Neural crest cell (in vitro differentiated cells): Measurements from ENCODE around the gene PTCD1. TPM values are rescaled to one million over a fixed set of nuclear protein-coding genes. Genes with fewer than 3 reads are reported as not detected.

Experiments used
- DNase-seq: peaks from one replicate; pipeline ENCODE4 v3.0.0; 2021; ENCODE audit warnings: low read depth, mixed read lengths, low spot score
- H3K27ac Mint-ChIP-seq: one replicate; pipeline ENCODE4 v1.8.0; 2021; ENCODE audit warnings: mild to moderate bottlenecking, mixed read lengths; ENCODE audit not compliant: unreplicated experiment
- H3K27me3 Mint-ChIP-seq: 2 replicates; pipeline ENCODE4 v1.8.0; 2021; ENCODE audit warnings: low read depth, mild to moderate bottlenecking, mixed read lengths
- H3K36me3 Mint-ChIP-seq: 2 replicates; pipeline ENCODE4 v1.8.0; 2021; ENCODE audit warnings: low read depth, mild to moderate bottlenecking, mixed read lengths
- H3K4me1 Mint-ChIP-seq: 2 replicates; pipeline ENCODE4 v1.8.0; 2021; ENCODE audit warnings: mixed read lengths
- H3K4me3 Mint-ChIP-seq: one replicate; pipeline ENCODE4 v1.8.0; 2021; ENCODE audit warnings: mild to moderate bottlenecking, mixed read lengths
- H3K9me3 Mint-ChIP-seq: 2 replicates; pipeline ENCODE4 v1.8.0; 2021; ENCODE audit warnings: mixed read lengths
- CTCF ChIP-seq: fragments of 200-600 bp; sonication (generic); conservative IDR thresholded peaks from 2 replicates; pipeline ENCODE4 v1.5.0; 2021; ENCODE audit warnings: antibody characterized with exemption, mild to moderate bottlenecking
- total RNA-seq: library from RNA; stranded (reverse); gene quantifications from 2 replicates; pipeline ENCODE4 v1.2.1, GENCODE V29; 2021

Gene PTCD1
- total RNA-seq, 1 donor from 2014 or later = 11.1 TPM

DNA sequence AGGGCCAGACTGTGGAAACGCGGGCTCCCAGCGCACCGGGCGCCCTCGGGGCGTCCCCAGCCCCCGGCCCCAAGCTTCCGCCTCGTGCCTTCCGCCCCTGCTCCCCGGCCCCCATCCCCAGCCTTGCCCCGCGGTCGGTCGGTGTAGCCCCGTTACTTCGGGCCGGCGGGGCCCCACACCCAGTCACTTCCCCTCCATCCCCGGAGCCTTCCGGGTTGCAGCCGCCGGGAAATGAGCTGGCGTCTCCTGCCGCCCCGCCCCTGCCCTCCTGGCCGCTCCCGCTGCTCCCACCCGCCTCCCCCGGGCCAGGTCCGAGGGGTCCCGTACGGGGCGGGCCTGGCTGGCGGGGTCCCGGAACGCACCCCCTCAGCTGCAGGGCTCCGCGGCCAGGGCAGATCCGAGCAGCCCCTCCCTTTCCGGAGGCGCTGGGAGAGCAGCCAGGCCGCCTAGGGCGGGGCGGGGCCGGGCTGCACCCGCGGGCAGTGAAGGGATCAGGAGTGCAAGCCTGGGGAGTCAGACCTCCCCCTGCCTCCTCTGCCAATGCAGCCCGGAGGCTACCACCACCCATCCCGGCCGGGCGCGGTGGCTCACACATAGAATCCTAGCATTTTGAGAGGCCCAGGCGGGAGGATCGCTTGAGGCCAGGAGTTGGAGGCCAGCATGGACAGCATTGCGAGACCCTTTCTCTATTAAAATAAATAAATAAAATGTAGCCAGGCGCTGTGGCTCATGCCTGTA is 63.4 kb downstream of the PTCD1 start:
- Mint-ChIP-seq H3K9me3 (no peaks in the 10 kb centered on the region), H3K36me3 (no peaks in the 10 kb centered on the region), H3K4me1 (peaks cover 24% of the 10 kb centered on the region), H3K27ac (no peak overlapping the region), H3K4me3 (peak overlapping the region; percentile 31), H3K27me3 (peaks cover 5% of the 10 kb centered on the region)
- DNase-seq = peak; percentile 30
- no peak for TF ChIP-seq CTCF

DNA sequence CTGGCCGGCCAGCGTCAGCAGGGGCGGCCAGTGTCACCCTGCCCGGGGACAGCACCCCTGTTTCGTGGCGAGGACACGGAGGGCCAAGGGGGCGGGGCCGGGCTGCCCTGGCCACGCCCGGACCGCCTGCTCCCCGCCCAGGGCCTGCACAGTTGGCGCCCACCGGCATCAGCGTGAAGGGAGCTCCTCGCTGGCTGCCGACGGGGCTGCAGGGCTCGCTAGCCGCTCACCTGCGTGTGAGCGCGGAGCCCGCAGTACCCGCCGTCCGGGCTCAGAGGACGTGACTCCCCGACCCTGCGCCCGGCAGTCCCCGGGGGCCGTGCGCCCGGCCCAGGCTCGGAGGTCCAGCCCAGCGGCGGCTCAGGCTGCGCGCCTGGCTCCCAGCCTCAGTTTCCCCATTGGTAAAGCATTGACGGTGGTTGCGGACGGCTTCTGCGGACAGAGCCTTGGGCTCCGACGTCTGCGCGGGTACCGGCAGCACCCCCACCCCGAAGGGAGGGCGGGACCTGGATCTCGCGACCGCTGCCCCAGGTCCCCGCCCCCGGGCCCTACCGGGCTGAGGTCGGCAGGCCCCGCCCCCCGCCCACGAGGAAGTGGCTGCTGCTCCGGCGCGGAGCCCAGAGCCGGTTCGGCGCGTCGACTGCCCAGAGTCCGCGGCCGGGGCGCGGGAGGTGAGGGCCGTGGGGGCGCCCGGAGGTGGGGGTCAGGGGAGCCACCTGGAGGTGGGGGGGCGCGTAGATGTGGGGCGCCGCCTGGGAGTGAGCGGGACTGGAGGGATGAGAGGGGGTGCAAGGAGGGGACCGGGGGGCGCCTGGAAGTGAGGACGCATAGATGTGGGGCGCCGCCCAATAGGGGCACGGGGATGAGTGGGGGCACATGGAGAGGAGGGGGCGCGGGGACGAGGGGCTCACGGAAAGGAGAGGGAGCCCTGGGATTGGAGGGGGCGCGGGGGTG is 64.2 kb downstream of the PTCD1 start, which contains the start of gene ARPC1B:
Gene ARPC1B (plus strand): TSS at position 620 of the 954 bp plus-strand sequence. CDS start 10,985 bp downstream, outside the sequence.
- no peak within 1 kb of the TSS for H3K27ac Mint-ChIP-seq
- H3K36me3 Mint-ChIP-seq = no peaks in the 10 kb centered on the region
- no peak for TF ChIP-seq CTCF
- peak within 1 kb of the TSS; percentile 89 for H3K4me3 Mint-ChIP-seq
- peaks cover 5% of the 10 kb centered on the region for H3K27me3 Mint-ChIP-seq
- peak; percentile 36 for DNase-seq
- no peaks in the 10 kb centered on the region for H3K9me3 Mint-ChIP-seq
- peaks cover 18% of the 10 kb centered on the region for H3K4me1 Mint-ChIP-seq

- H3K27ac Mint-ChIP-seq = no peak overlapping the region
- H3K9me3 Mint-ChIP-seq = no peaks in the 10 kb centered on the region
- H3K36me3 Mint-ChIP-seq = peaks cover 4% of the 10 kb centered on the region
- no peak for DNase-seq
- peak overlapping the region; percentile 89 for H3K4me3 Mint-ChIP-seq
- TF ChIP-seq CTCF = no peak
- peaks cover 5% of the 10 kb centered on the region for H3K27me3 Mint-ChIP-seq
- H3K4me1 Mint-ChIP-seq = peaks cover 13% of the 10 kb centered on the region
These were observed 65.2 kb downstream of the PTCD1 start for GRCh38 chr7:99373091-99374066.

- peaks cover 13% of the 10 kb centered on the region for H3K4me1 Mint-ChIP-seq
- H3K27me3 Mint-ChIP-seq = peaks cover 5% of the 10 kb centered on the region
- H3K27ac Mint-ChIP-seq = peak overlapping the region; percentile 72
- peaks cover 4% of the 10 kb centered on the region for H3K36me3 Mint-ChIP-seq
- no peak for DNase-seq
- peak overlapping the region; percentile 89 for H3K4me3 Mint-ChIP-seq
- no peaks in the 10 kb centered on the region for H3K9me3 Mint-ChIP-seq
- TF ChIP-seq CTCF = no peak
These were observed 66.1 kb downstream of the PTCD1 start for GRCh38 chr7:99372275-99373090.
